IMR-90 (cell line): Measurements from ENCODE around the gene AUTS2. TPM values are rescaled to one million over a fixed set of nuclear protein-coding genes. Genes with fewer than 3 reads are reported as not detected.

Source experiments
- ATAC-seq: fragments of 200-7000 bp; cut with Tn5 transposase; 2 replicates; pipeline ENCODE4 v1.9.1; 2020; ENCODE audit warnings: low read depth, mild to moderate bottlenecking, moderate library complexity
- BruUV-seq: library from RNA; stranded (reverse); fragments of 400-500 nt; replicated peaks from 2 replicates; lab custom pipeline; 2021; lab: Mats Ljungman, UMichigan
- CTCF ChIA-PET: fragments of 300-600 bp; formaldehyde crosslinking; extraction: SDS; loops from one replicate; lab custom pipeline; 2021; ENCODE audit warnings: antibody characterized with exemption; lab: Yijun Ruan, JAX
- POLR2A ChIA-PET: fragments of 300-600 bp; sonication (Branson Sonifier 250); formaldehyde crosslinking; loops from one replicate; lab custom pipeline; 2022; ENCODE audit warnings: antibody characterized with exemption; ENCODE audit not compliant: unreplicated experiment; lab: Charles Lee
- DNase-seq: peaks from one replicate; pipeline ENCODE4 v3.0.0; 2013
- H2AFZ ChIP-seq: replicated peaks from 2 replicates; pipeline ENCODE3; 2013; ENCODE audit warnings: low read length, mild to moderate bottlenecking; ENCODE audit not compliant: poor library complexity
- H2AK5ac ChIP-seq: 2 replicates; pipeline ENCODE4 v1.6.1; 2013; ENCODE audit warnings: low read depth, low read length, inconsistent platforms
- H2AK9ac ChIP-seq: replicated peaks from 2 replicates; pipeline ENCODE3; 2013; ENCODE audit warnings: mild to moderate bottlenecking, low read depth, low read length, moderate library complexity; ENCODE audit not compliant: poor library complexity
- H2BK120ac ChIP-seq: 2 replicates; pipeline ENCODE4 v1.6.1; 2013; ENCODE audit warnings: low read depth, low read length, inconsistent platforms
- H2BK15ac ChIP-seq: 3 replicates; pipeline ENCODE4 v1.6.1; 2013; ENCODE audit warnings: low read depth, low read length, inconsistent platforms
- H2BK20ac ChIP-seq: 2 replicates; pipeline ENCODE4 v1.6.1; 2013; ENCODE audit warnings: low read depth, mild to moderate bottlenecking, inconsistent platforms, low read length, moderate library complexity
- H2BK5ac ChIP-seq: 2 replicates; pipeline ENCODE4 v1.6.1; 2013; ENCODE audit warnings: mild to moderate bottlenecking, low read depth, low read length, inconsistent platforms; ENCODE audit not compliant: poor library complexity, severe bottlenecking
- H3K14ac ChIP-seq: replicated peaks from 2 replicates; pipeline ENCODE4 v1.6.1; 2013; ENCODE audit warnings: low read depth, low read length, inconsistent platforms
- H3K18ac ChIP-seq: 2 replicates; pipeline ENCODE4 v1.6.1; 2013; ENCODE audit warnings: low read depth, low read length, control low read depth
- H3K23ac ChIP-seq: 2 replicates; pipeline ENCODE4 v1.6.1; 2013; ENCODE audit warnings: low read depth, low read length, inconsistent platforms
- H3K27ac ChIP-seq: 2 replicates; pipeline ENCODE4 v1.5.1; 2013; ENCODE audit warnings: mild to moderate bottlenecking, control low read depth, low read length; ENCODE audit not compliant: insufficient read depth
- H3K27me3 ChIP-seq: 2 replicates; pipeline ENCODE4 v1.6.1; 2013; ENCODE audit warnings: low read length; ENCODE audit not compliant: control insufficient read depth, insufficient read depth
- H3K36me3 ChIP-seq: 2 replicates; pipeline ENCODE4 v1.6.1; 2013; ENCODE audit warnings: low read length, mixed read lengths; ENCODE audit not compliant: control insufficient read depth, insufficient read depth
- H3K4ac ChIP-seq: 2 replicates; pipeline ENCODE4 v1.6.1; 2013; ENCODE audit warnings: low read depth, low read length, inconsistent platforms
- H3K4me1 ChIP-seq: 2 replicates; pipeline ENCODE4 v1.6.1; 2013; ENCODE audit warnings: low read length, mixed read lengths; ENCODE audit not compliant: control insufficient read depth, insufficient read depth
- H3K4me2 ChIP-seq: 2 replicates; pipeline ENCODE4 v1.6.1; 2013; ENCODE audit warnings: low read depth, mild to moderate bottlenecking, control low read depth, low read length, moderate library complexity
- H3K4me3 ChIP-seq: 2 replicates; pipeline ENCODE4 v1.5.1; 2013; ENCODE audit warnings: low read depth, mild to moderate bottlenecking, control low read depth, low read length, moderate library complexity; ENCODE audit not compliant: insufficient read depth
- H3K56ac ChIP-seq: 2 replicates; pipeline ENCODE4 v1.6.1; 2013; ENCODE audit warnings: low read length, inconsistent platforms; ENCODE audit not compliant: insufficient read depth; ENCODE audit errors: extremely low read depth
- H3K79me1 ChIP-seq, 2 experiments: 2 replicates each; pipeline ENCODE4 v1.6.1; 2013; ENCODE audit warnings: low read length in 2 of 2, inconsistent platforms in 1 of 2, low read depth in 1 of 2
- H3K9ac ChIP-seq: 2 replicates; pipeline ENCODE4 v1.6.1; 2013; ENCODE audit warnings: low read depth, low read length, control low read depth
- H3K9me1 ChIP-seq: 2 replicates; pipeline ENCODE4 v1.6.1; 2013; ENCODE audit warnings: low read length, inconsistent platforms; ENCODE audit not compliant: insufficient read depth
- H3K9me3 ChIP-seq: 2 replicates; pipeline ENCODE4 v1.6.1; 2013; ENCODE audit warnings: low read length; ENCODE audit not compliant: control insufficient read depth, insufficient read depth
- H4K20me1 ChIP-seq: 2 replicates; pipeline ENCODE4 v1.6.1; 2013; ENCODE audit warnings: low read length, inconsistent platforms; ENCODE audit not compliant: insufficient read depth
- H4K5ac ChIP-seq: 2 replicates; pipeline ENCODE4 v1.6.1; 2013; ENCODE audit warnings: mild to moderate bottlenecking, low read depth, low read length, control low read depth
- H4K8ac ChIP-seq, 2 experiments: 2 replicates each; pipeline ENCODE4 v1.6.1; 2013; ENCODE audit warnings: low read depth in 2 of 2, low read length in 2 of 2, control low read depth in 1 of 2, inconsistent platforms in 1 of 2
- H4K91ac ChIP-seq: 2 replicates; pipeline ENCODE4 v1.6.1; 2013; ENCODE audit warnings: low read depth, low read length, inconsistent platforms; ENCODE audit not compliant: insufficient read depth
- MXI1 ChIP-seq: IDR thresholded peaks from 2 replicates; pipeline ENCODE4 v1.6.1; 2012; ENCODE audit warnings: low read depth, mild to moderate bottlenecking, low read length, moderate library complexity, borderline replicate concordance
- NFE2L2 ChIP-seq: fragments of 150-350 bp; IDR thresholded peaks from 2 replicates; pipeline ENCODE4 v1.6.1; 2016; ENCODE audit warnings: low read depth, mild to moderate bottlenecking, low read length
- RCOR1 ChIP-seq: IDR thresholded peaks from 2 replicates; pipeline ENCODE4 v1.6.1; 2012; ENCODE audit warnings: mild to moderate bottlenecking, low read length, improper control_type of control experiment; ENCODE audit not compliant: insufficient replicate concordance
- RFX5 ChIP-seq: IDR thresholded peaks from 2 replicates; pipeline ENCODE4 v1.8.0; 2012; ENCODE audit warnings: low read depth, mild to moderate bottlenecking, low read length, moderate library complexity
- SMC3 ChIP-seq: fragments of 150-350 bp; IDR thresholded peaks from 2 replicates; pipeline ENCODE4 v1.6.1; 2016; ENCODE audit warnings: low read depth, mild to moderate bottlenecking, antibody characterized with exemption, low read length, moderate library complexity
- whole genome bisulfite sequencing, 2 experiments: methylation state at CpG; one replicate each; pipeline versions ENCODE4 v1.1.5 to v1.1.7; 2013; ENCODE audit warnings: missing lambda C conversion rate in 2 of 2; ENCODE audit not compliant: insufficient read length in 1 of 2; ENCODE audit errors: extremely low coverage in 2 of 2; 5-methylcytosine and 5-hydroxymethylcytosine counted together
- dilution Hi-C: fragments of 300-500 bp; cut with HindIII; formaldehyde crosslinking; loops from one replicate; pipeline ENCODE4 v1.14.3; 2018; ENCODE audit warnings: low sequenced_read_pairs; ENCODE audit not compliant: unreplicated experiment
- in situ Hi-C: fragments of 300-500 bp; cut with MboI; formaldehyde crosslinking; loops from 3 replicates; pipeline ENCODE4 v1.14.3; 2019; ENCODE audit warnings: low sequenced_read_pairs, inconsistent platforms, mixed read lengths
- intact Hi-C: fragments of 100-400 bp; cut with micrococcal nuclease; formaldehyde crosslinking; loops from 2 replicates; pipeline ENCODE4 v1.10.0; 2022
- polyA plus RNA-seq, 3 experiments: library from polyadenylated mRNA; depleted of rRNA; stranded (reverse); fragments of >200 nt; gene quantifications; 2 replicates each; pipeline ENCODE4 v1.2.3, GENCODE V29; 2012; ENCODE audit warnings: low replicate concordance in 1 of 3
- total RNA-seq: library from RNA; depleted of rRNA; stranded (reverse); fragments of >200 nt; gene quantifications from 2 replicates; pipeline ENCODE4 v1.2.3, GENCODE V29; 2012

Gene AUTS2
- total and polyA plus RNA-seq, 2 of the 4 experiments (the other 2 are of a cell fraction), result 0.90 to 3.0 TPM

DNA sequence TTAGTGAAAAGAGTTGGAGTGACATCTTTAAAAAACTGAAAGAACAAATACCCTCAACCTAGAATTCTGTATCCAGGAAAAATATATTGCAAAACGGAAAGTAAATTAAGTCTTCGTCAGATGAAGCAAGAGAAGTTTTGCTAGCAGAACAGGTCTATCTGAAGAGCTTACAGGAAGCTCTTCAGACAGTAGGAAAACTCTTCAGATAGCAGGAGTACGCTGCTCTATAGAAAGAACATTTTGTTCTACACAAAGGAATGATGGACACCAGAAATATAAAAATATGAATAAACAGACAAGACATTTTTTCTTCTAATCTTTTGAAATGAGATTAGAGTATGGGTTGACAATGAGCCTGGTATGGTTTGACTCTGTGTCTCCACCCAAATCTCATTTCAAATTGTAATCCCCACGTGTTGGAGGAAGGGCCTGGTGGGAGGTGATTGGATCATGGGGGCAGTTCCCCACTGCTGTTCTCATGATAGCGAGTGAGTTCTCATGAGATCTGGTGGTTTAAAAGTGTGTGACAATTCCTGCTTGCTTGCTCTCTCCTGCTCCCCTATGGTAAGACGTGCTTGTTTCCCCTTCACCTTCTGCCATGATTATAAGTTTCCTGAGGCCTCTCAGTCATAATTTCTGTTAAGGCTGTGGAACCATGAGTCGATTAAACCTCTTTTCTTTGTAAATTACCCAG, 567.3 kb downstream of the AUTS2 start:
- Histone ChIP-seq H4K8ac (no peak overlapping the region), H4K5ac (no peak overlapping the region), H3K36me3 (no peaks in the 10 kb centered on the region), H4K20me1 (no peaks in the 10 kb centered on the region), H2BK15ac (no peak overlapping the region), H3K23ac (no peak overlapping the region), H4K91ac (no peak overlapping the region), H3K9me1 (no peaks in the 10 kb centered on the region), H3K27ac (no peak overlapping the region), H3K56ac (no peak overlapping the region), H3K79me1 (no peaks in the 10 kb centered on the region), H3K14ac (no peak overlapping the region), H3K27me3 (no peaks in the 10 kb centered on the region), H2BK5ac (no peak overlapping the region), H3K4me1 (no peaks in the 10 kb centered on the region), H3K4me3 (no peak overlapping the region), H3K4ac (no peak overlapping the region), H3K9me3 (no peaks in the 10 kb centered on the region), H2AK9ac (no peak overlapping the region), H2BK20ac (no peak overlapping the region), H2AFZ (no peak overlapping the region), H2AK5ac (no peak overlapping the region), H2BK120ac (no peak overlapping the region), H3K4me2 (no peak overlapping the region), H3K9ac (no peak overlapping the region), H3K18ac (no peak overlapping the region)
- BruUV-seq, result no TSS peak
- CTCF ChIA-PET, result no interaction called here
- TF ChIP-seq MXI1, result no peak
- TF ChIP-seq RFX5, result no peak
- no peak for TF ChIP-seq NFE2L2
- no peak for TF ChIP-seq RCOR1
- TF ChIP-seq SMC3, result no peak
- in situ Hi-C loops (no loop called here), dilution Hi-C loops (no loop called here), intact Hi-C loops (no loop called here)
- ATAC-seq, result no peak
- DNase-seq, result no peak
- POLR2A ChIA-PET, result no interaction called here
- no CpG with 5 or more reads among the region's 7 CpGs for WGBS, 2 experiments
